ENCODE data around the gene GALR2.

GALR2 gene

DNA sequence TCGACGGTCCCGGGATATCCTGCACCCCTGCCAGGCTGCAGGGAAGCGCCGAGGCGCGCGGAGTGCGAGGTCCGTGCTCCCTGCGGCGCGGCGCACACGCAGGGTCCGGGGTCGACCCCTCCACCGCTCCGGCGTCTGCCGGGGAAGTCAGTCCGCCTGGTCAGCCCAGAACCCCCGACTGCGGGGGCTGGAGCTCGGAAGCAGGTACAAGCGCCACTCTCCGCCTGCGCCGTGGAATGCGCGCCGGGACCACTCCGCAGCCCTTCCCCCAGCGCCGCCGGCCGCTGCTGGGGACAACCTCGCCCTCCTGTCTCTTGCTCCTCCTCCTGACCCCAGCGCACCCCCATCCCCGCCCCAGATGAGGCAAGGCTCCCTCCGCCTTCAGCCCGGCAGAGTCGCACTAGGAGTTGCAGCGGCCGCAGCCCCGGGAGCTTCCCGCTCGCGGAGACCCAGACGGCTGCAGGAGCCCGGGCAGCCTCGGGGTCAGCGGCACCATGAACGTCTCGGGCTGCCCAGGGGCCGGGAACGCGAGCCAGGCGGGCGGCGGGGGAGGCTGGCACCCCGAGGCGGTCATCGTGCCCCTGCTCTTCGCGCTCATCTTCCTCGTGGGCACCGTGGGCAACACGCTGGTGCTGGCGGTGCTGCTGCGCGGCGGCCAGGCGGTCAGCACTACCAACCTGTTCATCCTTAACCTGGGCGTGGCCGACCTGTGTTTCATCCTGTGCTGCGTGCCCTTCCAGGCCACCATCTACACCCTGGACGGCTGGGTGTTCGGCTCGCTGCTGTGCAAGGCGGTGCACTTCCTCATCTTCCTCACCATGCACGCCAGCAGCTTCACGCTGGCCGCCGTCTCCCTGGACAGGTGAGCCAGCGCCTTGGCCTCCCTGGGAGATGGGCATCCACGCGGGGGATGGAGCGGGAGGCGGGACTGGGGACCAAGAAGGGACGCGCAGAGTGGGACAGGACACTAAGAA is at the start of gene GALR2:
TSS of gene GALR2 (plus strand) at position 392 of the 974 bp plus-strand sequence. CDS start at position 495, 103 bp downstream.
- TF ChIP-seq, protein P1, sequence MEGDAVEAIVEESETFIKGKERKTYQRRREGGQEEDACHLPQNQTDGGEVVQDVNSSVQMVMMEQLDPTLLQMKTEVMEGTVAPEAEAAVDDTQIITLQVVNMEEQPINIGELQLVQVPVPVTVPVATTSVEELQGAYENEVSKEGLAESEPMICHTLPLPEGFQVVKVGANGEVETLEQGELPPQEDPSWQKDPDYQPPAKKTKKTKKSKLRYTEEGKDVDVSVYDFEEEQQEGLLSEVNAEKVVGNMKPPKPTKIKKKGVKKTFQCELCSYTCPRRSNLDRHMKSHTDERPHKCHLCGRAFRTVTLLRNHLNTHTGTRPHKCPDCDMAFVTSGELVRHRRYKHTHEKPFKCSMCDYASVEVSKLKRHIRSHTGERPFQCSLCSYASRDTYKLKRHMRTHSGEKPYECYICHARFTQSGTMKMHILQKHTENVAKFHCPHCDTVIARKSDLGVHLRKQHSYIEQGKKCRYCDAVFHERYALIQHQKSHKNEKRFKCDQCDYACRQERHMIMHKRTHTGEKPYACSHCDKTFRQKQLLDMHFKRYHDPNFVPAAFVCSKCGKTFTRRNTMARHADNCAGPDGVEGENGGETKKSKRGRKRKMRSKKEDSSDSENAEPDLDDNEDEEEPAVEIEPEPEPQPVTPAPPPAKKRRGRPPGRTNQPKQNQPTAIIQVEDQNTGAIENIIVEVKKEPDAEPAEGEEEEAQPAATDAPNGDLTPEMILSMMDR (IDR thresholded peaks at IDR 0.05; ENCODE audit: insufficient read depth, low read depth, low read length, missing control alignments) = no peak
- no peak for DNase-seq (ENCODE audit: low read depth)
- no peak within 1 kb of the TSS for H3K4me3 ChIP-seq (ENCODE audit: low read length)

- DNase-seq (ENCODE audit: low read depth) = no peak
- H3K4me3 ChIP-seq (ENCODE audit: low read length) = peak overlapping the region; percentile 73
- TF ChIP-seq, protein P1 (IDR thresholded peaks at IDR 0.05; ENCODE audit: insufficient read depth, low read depth, low read length, missing control alignments) = no peak
Measured at GRCh38 chr17:76025294-76025693, 49.3 kb upstream of the GALR2 start.

GRCh38 chr17:76026714-76027158 is 47.8 kb upstream of the GALR2 start:
- TF ChIP-seq, protein P1 (IDR thresholded peaks at IDR 0.05; ENCODE audit: insufficient read depth, low read depth, low read length, missing control alignments) = no peak
- peak overlapping the region; percentile 73 for H3K4me3 ChIP-seq (ENCODE audit: low read length)
- peak; percentile 24 for DNase-seq (ENCODE audit: low read depth)

DNA sequence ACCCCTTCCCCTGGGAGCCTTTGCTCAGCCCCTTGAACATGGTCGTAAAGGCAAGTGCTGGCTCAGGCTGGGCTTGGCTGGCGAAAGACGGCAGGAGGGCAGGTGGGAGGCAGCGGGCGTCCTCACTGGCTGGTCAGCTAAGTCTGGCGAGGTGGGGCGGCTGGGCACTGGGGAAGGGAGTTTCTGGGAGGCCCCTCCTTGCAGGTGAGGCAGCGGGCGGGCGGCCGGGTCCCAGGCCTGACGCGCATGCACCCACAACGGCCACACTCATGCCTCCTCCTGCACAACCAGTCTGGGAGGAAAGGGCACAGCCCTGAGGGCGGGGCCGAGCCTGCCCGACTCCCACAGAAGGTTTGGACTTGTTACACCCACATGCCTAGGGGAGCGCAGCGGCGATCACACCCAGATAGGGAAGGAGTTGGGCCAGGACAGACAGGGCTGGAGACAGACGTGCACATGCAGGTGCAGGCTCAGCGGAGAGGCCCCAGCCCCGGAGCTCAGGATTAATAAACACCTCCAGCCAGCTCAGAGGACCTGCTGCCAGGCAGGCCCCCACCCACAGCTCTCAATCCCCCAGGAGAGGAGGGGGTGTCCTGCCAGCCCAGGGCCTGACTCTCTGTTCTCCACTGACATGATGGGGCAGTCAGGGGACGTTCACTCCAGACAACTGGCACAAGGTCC is 47.3 kb upstream of the GALR2 start, which contains the start of gene EVPL:
TSS of gene EVPL (minus strand) at position 148 of the 681 bp plus-strand sequence. CDS start at position 40, 108 bp downstream.
- DNase-seq (ENCODE audit: low read depth) = peak; percentile 98
- TF ChIP-seq, protein P1 (IDR thresholded peaks at IDR 0.05; ENCODE audit: insufficient read depth, low read depth, low read length, missing control alignments) = no peak
- H3K4me3 ChIP-seq (ENCODE audit: low read length) = peak within 1 kb of the TSS; percentile 73

- no peak overlapping the region for H3K4me3 ChIP-seq (ENCODE audit: low read length)
- TF ChIP-seq, protein P1 (IDR thresholded peaks at IDR 0.05; ENCODE audit: insufficient read depth, low read depth, low read length, missing control alignments) = no peak
- no peak for DNase-seq (ENCODE audit: low read depth)
Measured at GRCh38 chr17:76032073-76032779, 42.4 kb upstream of the GALR2 start.

DNA sequence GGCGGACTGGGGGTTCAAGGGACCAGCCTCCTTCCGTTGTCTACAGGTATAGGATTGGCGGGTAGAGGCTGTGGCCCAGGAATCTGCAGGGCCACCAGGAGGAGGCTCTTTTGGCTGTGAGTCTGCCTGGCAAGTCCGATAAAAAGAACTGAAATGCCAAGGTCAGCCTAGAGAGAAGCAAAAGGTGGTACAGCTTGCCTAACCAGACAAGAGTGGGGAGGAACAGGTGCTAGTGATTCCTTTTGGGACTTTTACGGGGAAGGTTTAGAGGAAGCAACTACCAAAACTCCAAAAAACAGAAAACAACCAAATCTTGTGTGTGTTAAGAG is 41.8 kb upstream of the GALR2 start:
- H3K4me3 ChIP-seq (ENCODE audit: low read length) = no peak overlapping the region
- no peak for DNase-seq (ENCODE audit: low read depth)
- TF ChIP-seq, protein P1 (IDR thresholded peaks at IDR 0.05; ENCODE audit: insufficient read depth, low read depth, low read length, missing control alignments) = no peak
